NCI-H1930 (cell line): ENCODE data around the gene NCOR1.
"Not testable (repeated sequence)": the region's sequence is repeated elsewhere in the genome, so short reads cannot be mapped to it uniquely, and the experiment has no call there.

Experiments
- DNase-seq, 2 experiments: peaks; one replicate each; lab custom pipeline; 2025; lab: John Stamatoyannopoulos, UW

NCOR1 gene

GRCh38 chr17:16215002-16215272 lies 397 bp downstream of the NCOR1 start:
- DNase-seq = peak in 1 of 2 experiments; percentile 13

- DNase-seq = no peak
Measured at GRCh38 chr17:16214190-16215001, 938 bp downstream of the NCOR1 start.

- no peak for DNase-seq
Measured at GRCh38 chr17:16212793-16213192, 2.5 kb downstream of the NCOR1 start.

GRCh38 chr17:16211590-16211989 lies 3.7 kb downstream of the NCOR1 start:
- DNase-seq = no peak

GRCh38 chr17:16204763-16205162 lies 10.6 kb downstream of the NCOR1 start:
- DNase-seq = not testable (repeated sequence)

- not testable (repeated sequence) for DNase-seq
Measured at GRCh38 chr17:16202554-16203500, 12.5 kb downstream of the NCOR1 start.

GRCh38 chr17:16201693-16202131 lies 13.6 kb downstream of the NCOR1 start:
- DNase-seq = not testable (repeated sequence)

- DNase-seq = no peak
Measured at GRCh38 chr17:16199093-16199492, 16.2 kb downstream of the NCOR1 start.

- no peak for DNase-seq
Measured at GRCh38 chr17:16197276-16197675, 18.1 kb downstream of the NCOR1 start.

- not testable (repeated sequence) for DNase-seq
Measured at GRCh38 chr17:16194307-16194835, 21.0 kb downstream of the NCOR1 start.

GRCh38 chr17:16191604-16192003 lies 23.7 kb downstream of the NCOR1 start:
- DNase-seq = no peak

- DNase-seq = no peak
Measured at GRCh38 chr17:16190703-16191360, 24.5 kb downstream of the NCOR1 start.

GRCh38 chr17:16189791-16190348 lies 25.5 kb downstream of the NCOR1 start:
- no peak for DNase-seq

GRCh38 chr17:16187642-16188041 lies 27.7 kb downstream of the NCOR1 start:
- no peak for DNase-seq

GRCh38 chr17:16181581-16181980 lies 33.8 kb downstream of the NCOR1 start:
- no peak for DNase-seq

GRCh38 chr17:16178836-16179235 lies 36.5 kb downstream of the NCOR1 start:
- no peak for DNase-seq

- DNase-seq = no peak
Measured at GRCh38 chr17:16171613-16172012, 43.7 kb downstream of the NCOR1 start.

- DNase-seq = not testable (repeated sequence)
Measured at GRCh38 chr17:16166766-16167165, 48.6 kb downstream of the NCOR1 start.

GRCh38 chr17:16158714-16159113 lies 56.6 kb downstream of the NCOR1 start:
- no peak for DNase-seq

- DNase-seq = no peak
Measured at GRCh38 chr17:16155536-16155935, 59.8 kb downstream of the NCOR1 start.

- DNase-seq = not testable (repeated sequence)
Measured at GRCh38 chr17:16152326-16152725, 63.0 kb downstream of the NCOR1 start.
